Kidney (tissue), 14 donors: ENCODE results near the gene CCNY. TPM values are rescaled to one million over a fixed set of nuclear protein-coding genes. Genes with fewer than 3 reads are reported as not detected.
"Not testable (repeated sequence)": the region's sequence is repeated elsewhere in the genome, so short reads cannot be mapped to it uniquely, and the experiment has no call there.

Experiments
- DNase-seq, 5 donors: peaks; one replicate each; pipeline ENCODE4 v3.0.0-alpha.2; 2013 to 2020
- FAIRE-seq: peaks from 2 replicates; lab custom pipeline; 2012; peaks lifted over from hg19 to GRCh38; lab: Jason Lieb, UNC
- H3K27ac ChIP-seq, 2 donors: one replicate each; pipeline ENCODE4 v1.7.0; 2013; ENCODE audit warnings: low read depth in 2 of 2, low read length in 2 of 2, inconsistent platforms in 1 of 2
- H3K27me3 ChIP-seq: one replicate; pipeline ENCODE4 v1.7.1; 2013; ENCODE audit warnings: low read length, inconsistent platforms; ENCODE audit not compliant: control insufficient read depth, insufficient read depth
- H3K36me3 ChIP-seq, 3 donors: one replicate each; pipeline versions ENCODE4 v1.7.0 to v1.7.1; 2013; ENCODE audit warnings: low read length in 3 of 3, control low read depth in 1 of 3, inconsistent platforms in 1 of 3; ENCODE audit not compliant: insufficient read depth in 3 of 3, control insufficient read depth in 2 of 3
- H3K4me1 ChIP-seq, 3 donors: one replicate each; pipeline versions ENCODE4 v1.7.0 to v1.7.1; 2013; ENCODE audit warnings: low read length in 3 of 3, inconsistent platforms in 1 of 3, low read depth in 1 of 3; ENCODE audit not compliant: control insufficient read depth in 2 of 3, insufficient read depth in 2 of 3
- H3K4me3 ChIP-seq, 3 donors: one replicate each; pipeline versions ENCODE4 v1.7.0 to v1.8.1; 2013; ENCODE audit warnings: low read length in 3 of 3, control low read depth in 1 of 3, inconsistent platforms in 1 of 3
- H3K9ac ChIP-seq, 3 donors: one replicate each; pipeline versions ENCODE4 v1.7.0 to v1.7.1; 2013; ENCODE audit warnings: low read length in 3 of 3, control low read depth in 1 of 3, inconsistent platforms in 1 of 3
- H3K9me3 ChIP-seq, 3 donors: one replicate each; pipeline versions ENCODE4 v1.7.0 to v1.7.1; 2013; ENCODE audit warnings: low read length in 3 of 3, control low read depth in 1 of 3, inconsistent platforms in 1 of 3; ENCODE audit not compliant: control insufficient read depth in 2 of 3, insufficient read depth in 1 of 3
- CTCF ChIP-seq: IDR thresholded peaks from 3 replicates; pipeline ENCODE4 v1.5.1; 2012; ENCODE audit warnings: mild to moderate bottlenecking, moderate library complexity, borderline replicate concordance; ENCODE audit not compliant: insufficient read depth; ENCODE audit errors: extremely low read depth
- intact Hi-C: fragments of 100-400 bp; cut with DNase I; formaldehyde crosslinking; loops from one replicate; pipeline ENCODE4 v1.11.1; 2022
- polyA plus RNA-seq: library from polyadenylated mRNA; stranded (reverse); fragments of 350-450 nt; fragmentation: Illumina TruSeq; extraction: RNeasy Lipid Tissue Mini Kit (QIAGEN cat#74804); gene quantifications from one replicate; pipeline ENCODE4 v1.2.3, GENCODE V29; 2014; ENCODE audit warnings: low read depth, low replicate concordance; ENCODE audit not compliant: insufficient read depth
- total RNA-seq: library from RNA; stranded (reverse); fragmentation: NEBNext Ultra II Directional; extraction: Animal tissue kit (Norgen Biotek cat#: 25700); gene quantifications from one replicate; pipeline ENCODE4 v1.2.1, GENCODE V29; 2021
- donor health status: control.
- donor health status: control.
- donor health status: control.
- donor health status: control.
- donor health status: control.
- donor health status: DM: yes; HTN: yes; CAD: no.
- donor health status: Normal renal cell carcinoma (clear cell type).

CCNY gene
- total and polyA plus RNA-seq, 2 donors from 2014 or later, result 45.6 to 77.2 TPM

GRCh38 chr10:35352097-35352496 lies 15.8 kb downstream of the CCNY start:
- no peaks in the 10 kb centered on the region for H3K36me3 ChIP-seq
- H3K4me1 ChIP-seq, result peaks cover 0 to 31% (median 14%) of the 10 kb centered on the region in 3 donors
- H3K9ac ChIP-seq, result no peak overlapping the region
- no peak overlapping the region for H3K4me3 ChIP-seq
- intact Hi-C loops, result no loop called here
- FAIRE-seq (no peak), DNase-seq (no peak)
- no peaks in the 10 kb centered on the region for H3K27me3 ChIP-seq
- H3K9me3 ChIP-seq, result no peaks in the 10 kb centered on the region
- TF ChIP-seq CTCF, result no peak
- no peak overlapping the region for H3K27ac ChIP-seq

GRCh38 chr10:35352512-35352911 lies 16.2 kb downstream of the CCNY start:
- Histone ChIP-seq H3K27me3 (no peaks in the 10 kb centered on the region), H3K27ac (no peak overlapping the region), H3K4me1 (peaks cover 0 to 27% (median 14%) of the 10 kb centered on the region in 3 donors), H3K4me3 (no peak overlapping the region), H3K9me3 (no peaks in the 10 kb centered on the region), H3K36me3 (no peaks in the 10 kb centered on the region), H3K9ac (no peak overlapping the region)
- intact Hi-C loops, result no loop called here
- DNase-seq, result no peak
- FAIRE-seq, result no peak
- no peak for TF ChIP-seq CTCF

- intact Hi-C loops, result no loop called here
- H3K36me3 ChIP-seq, result no peaks in the 10 kb centered on the region
- no peak overlapping the region for H3K4me3 ChIP-seq
- peaks cover 0 to 18% (median 11%) of the 10 kb centered on the region in 3 donors for H3K4me1 ChIP-seq
- no peaks in the 10 kb centered on the region for H3K27me3 ChIP-seq
- H3K27ac ChIP-seq, result no peak overlapping the region
- H3K9ac ChIP-seq, result no peak overlapping the region
- TF ChIP-seq CTCF, result no peak
- DNase-seq (no peak), FAIRE-seq (no peak)
- no peaks in the 10 kb centered on the region for H3K9me3 ChIP-seq
Observed at GRCh38 chr10:35353395-35353794, 17.1 kb downstream of the CCNY start.

- Histone ChIP-seq H3K9me3 (no peaks in the 10 kb centered on the region), H3K27me3 (no peaks in the 10 kb centered on the region), H3K9ac (no peak overlapping the region), H3K27ac (no peak overlapping the region), H3K4me1 (peaks cover 0 to 15% (median 9%) of the 10 kb centered on the region in 3 donors), H3K36me3 (no peaks in the 10 kb centered on the region), H3K4me3 (no peak overlapping the region)
- DNase-seq, result no peak
- FAIRE-seq, result no peak
- intact Hi-C loops, result no loop called here
- TF ChIP-seq CTCF, result no peak
Observed at GRCh38 chr10:35353805-35354204, 17.5 kb downstream of the CCNY start.

GRCh38 chr10:35354257-35354656 lies 17.9 kb downstream of the CCNY start:
- H3K4me3 ChIP-seq, DNase-seq, H3K9ac ChIP-seq, H3K27ac ChIP-seq, intact Hi-C loops, H3K9me3 ChIP-seq, H3K27me3 ChIP-seq, H3K36me3 ChIP-seq, FAIRE-seq: not testable (repeated sequence)
- peaks cover 0 to 11% (median 6%) of the 10 kb centered on the region in 3 donors for H3K4me1 ChIP-seq
